Fibroblast of skin of left biceps (primary cell): ENCODE results near the gene SPEM2.
A peak's percentile ranks its signal among the peaks of the same experiment; 100 is the strongest.

ENCODE experiments used
- DNase-seq, 2 experiments: peaks; one replicate each; pipeline ENCODE4 v3.0.0-alpha.2; 2013; ENCODE audit warnings: low read depth in 2 of 2

Gene SPEM2

DNA sequence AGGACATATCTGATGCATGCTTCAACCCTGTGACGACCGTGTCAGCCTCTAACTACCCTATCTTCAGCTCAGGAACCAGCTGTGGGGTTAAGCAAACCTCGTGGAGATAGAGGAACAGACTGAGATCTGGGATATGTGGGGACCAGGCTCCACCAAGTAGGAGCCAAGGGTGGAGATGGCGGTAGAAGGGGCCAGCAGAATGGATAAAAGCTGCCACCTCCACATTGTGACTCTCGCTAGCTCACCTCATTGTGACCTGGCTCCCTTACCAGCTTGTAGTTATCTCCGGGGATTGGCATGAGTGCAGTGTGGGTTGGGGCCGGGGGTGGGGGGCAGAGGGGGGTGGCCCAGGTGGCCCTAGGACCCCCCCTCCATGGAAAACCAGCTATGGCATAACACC is at the start of gene SPEM2:
TSS of gene SPEM2 (plus strand) at position 301 of the 400 bp plus-strand sequence. CDS start at position 374, 73 bp downstream.
- no peak for DNase-seq

- no peak for DNase-seq
These were observed 46.3 kb upstream of the SPEM2 start for GRCh38 chr17:7379134-7379533.

DNA sequence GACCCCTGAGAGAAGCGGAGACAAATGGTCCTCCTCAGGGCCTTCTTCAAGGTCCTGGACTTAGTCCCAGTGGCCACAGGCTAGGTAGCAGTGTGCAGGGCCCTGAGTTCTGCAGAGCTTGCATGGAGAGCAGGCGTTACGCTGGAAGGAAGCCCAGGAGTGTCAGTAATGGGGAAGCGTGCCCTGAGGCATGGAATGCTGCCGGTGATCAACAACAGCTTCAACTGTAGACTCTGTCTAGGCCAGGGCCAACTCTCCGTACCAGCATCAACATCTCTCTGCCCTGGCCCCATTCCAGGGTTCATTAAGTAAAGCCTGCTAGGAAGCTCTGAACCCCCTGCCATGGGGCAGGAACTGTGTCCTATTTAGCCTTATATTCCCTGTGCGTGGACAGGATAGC is 45.1 kb upstream of the SPEM2 start:
- no peak for DNase-seq

DNA sequence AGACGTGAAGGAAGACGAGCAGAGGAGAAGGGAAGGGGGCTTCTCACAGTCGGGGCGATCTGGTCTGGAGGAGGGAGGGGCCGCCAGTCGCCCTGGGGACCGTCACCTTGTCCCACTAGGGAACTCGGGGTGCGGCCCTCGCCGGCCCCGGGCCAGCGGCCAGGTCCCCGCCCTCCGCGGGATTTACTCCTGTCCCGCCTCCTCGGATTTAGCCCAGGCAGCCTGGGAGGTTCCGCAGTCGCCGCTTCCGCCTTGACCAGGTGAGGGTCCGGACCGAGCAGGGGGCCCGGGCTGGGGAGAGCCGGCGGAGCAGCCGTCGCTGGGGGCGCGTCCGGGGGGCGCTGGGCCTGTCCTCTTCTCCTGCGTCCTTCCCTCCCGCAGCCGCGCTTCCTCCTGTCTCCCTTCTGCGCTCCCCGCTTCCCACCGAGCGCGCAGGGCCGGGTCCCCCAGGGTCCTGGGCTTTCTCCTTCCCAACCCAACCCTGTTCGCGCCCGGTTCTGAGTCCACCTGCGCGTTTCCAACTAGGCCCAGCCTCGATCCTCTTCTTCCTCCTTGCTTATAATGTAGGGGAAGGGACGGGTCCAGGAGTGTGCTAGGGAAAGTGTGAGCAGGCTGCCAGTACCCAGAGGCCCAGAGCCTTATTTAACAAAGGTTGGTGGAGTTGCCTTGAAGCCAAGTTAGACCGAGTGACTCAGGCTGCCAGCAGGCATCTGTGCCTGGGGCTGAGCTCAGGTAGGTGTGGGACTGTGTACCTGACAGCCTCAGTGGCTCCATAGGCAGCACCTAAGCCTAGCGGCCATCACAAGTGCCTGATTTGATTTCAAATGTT is 44.3 kb upstream of the SPEM2 start, which contains the start of gene TNK1:
TSS of gene TNK1 (plus strand) at position 235 of the 829 bp plus-strand sequence. CDS start 1,838 bp downstream, outside the sequence.
- no peak for DNase-seq

GRCh38 chr17:7382901-7383300 is 42.5 kb upstream of the SPEM2 start:
- DNase-seq: no peak

GRCh38 chr17:7383371-7383741 is 42.1 kb upstream of the SPEM2 start:
- DNase-seq: no peak

DNA sequence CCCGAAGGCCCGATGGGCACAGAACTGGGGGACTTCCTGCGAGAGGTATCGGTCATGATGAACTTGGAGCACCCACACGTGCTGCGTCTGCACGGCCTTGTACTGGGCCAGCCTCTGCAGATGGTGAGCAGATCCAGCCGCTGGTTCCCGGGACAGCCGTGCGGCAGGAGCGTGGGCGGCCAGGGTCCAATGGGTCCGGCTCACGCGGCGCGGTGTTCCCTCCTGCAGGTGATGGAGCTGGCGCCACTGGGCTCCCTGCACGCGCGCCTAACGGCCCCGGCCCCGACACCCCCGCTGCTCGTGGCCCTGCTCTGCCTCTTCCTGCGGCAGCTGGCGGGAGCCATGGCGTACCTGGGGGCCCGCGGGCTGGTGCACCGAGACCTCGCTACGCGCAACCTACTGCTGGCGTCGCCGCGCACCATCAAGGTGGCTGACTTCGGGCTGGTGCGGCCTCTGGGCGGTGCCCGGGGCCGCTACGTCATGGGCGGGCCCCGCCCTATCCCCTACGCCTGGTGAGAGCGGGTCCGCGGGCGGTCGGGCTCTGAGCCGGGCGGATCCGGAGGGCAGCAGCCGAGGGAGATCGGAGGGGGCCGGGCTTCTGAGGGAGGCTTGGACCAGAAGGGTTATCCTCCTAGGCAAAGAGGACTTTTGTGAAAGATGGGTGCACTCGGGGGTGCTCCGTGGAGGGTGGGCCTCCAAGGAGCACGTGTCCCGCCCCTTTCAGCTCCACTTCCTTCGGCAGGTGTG is 41.5 kb upstream of the SPEM2 start:
- no peak for DNase-seq

DNA sequence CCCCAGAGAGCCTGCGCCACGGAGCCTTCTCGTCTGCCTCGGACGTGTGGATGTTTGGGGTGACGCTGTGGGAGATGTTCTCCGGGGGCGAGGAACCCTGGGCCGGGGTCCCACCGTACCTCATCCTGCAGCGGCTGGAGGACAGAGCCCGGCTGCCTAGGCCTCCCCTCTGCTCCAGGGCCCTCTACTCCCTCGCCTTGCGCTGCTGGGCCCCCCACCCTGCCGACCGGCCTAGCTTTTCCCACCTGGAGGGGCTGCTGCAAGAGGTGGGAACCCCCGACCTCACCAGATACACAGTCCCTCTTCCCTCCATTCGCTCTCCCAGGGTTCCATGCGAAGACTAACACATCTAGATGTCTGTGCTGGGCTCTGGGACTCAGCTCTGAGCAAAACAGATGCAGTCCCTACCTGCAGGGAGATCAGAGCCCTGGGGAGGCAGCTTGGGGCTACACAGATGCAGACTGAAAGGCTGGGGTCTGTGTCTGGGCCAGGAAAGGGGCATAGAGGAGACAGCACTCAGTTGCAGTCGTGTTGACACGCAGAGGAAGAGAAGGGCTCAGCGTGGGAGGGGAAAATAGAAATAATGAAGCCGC is 40.8 kb upstream of the SPEM2 start:
- no peak for DNase-seq

- DNase-seq: no peak
These were observed 36.6 kb upstream of the SPEM2 start for GRCh38 chr17:7388856-7389255.

- no peak for DNase-seq
These were observed 35.2 kb upstream of the SPEM2 start for GRCh38 chr17:7389924-7390910.

DNA sequence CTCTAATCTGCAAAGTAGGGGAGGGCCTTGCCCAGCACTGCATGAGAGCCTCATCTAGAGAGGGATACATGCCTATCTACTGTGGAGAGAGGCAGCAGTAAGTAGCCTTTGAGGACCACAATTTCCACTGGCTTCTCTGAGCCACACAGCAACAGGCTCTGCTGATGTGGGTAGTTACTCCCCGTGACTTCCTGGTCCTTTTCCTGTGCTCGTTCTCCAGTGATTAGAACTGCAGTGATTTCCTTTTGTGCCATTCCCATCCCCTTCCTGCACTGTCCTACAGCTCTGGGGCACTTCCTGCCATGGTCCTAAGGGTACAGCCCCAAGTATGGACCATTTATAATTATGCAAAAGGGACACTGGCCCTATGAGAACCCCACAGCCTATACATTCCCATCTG is 34.1 kb upstream of the SPEM2 start:
- no peak for DNase-seq

DNA sequence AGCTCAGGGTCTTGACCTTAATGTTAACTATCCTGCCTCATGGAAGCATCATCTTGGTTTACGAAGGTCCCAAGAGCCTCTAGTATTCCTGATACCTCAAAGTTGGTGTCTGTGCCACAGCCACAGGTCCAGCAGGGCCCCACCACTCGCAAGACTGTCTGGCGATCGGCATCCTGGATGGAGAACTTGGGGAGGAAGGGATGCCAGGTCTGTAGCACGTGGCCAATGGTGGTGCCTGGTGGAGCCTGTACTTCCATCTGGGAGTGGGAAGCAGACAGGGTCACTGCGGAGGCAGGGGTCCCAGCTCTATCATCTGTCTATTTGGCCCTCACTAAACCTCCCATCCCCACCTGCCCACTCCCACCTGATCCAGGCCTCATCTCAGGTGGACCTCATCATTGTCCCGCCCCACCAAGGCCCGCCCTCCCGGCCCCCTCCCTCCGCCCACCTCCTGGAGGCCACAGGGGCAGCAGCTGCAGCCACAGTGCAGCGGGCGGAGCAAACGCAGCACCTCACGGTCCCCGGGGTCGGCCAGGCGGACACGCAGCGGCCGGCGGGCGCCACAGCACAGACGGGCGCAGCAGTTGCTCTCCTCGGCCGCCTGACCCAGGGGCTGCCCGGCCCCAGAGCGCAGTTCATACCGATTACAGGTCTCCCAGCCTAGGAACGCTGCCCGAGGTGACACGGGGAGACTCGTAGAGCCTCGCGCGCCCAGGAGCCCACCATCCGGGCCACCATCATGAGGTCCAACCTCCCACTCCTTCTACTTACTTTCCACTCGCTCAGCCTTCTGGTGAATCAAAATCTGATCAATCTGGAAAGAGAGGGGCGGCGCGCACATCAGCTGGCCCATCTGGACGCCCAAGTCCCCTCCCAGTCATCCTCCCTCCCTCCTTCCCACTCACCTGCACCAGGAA is 32.5 kb upstream of the SPEM2 start:
- no peak for DNase-seq

GRCh38 chr17:7393613-7394451 is 31.6 kb upstream of the SPEM2 start:
- no peak for DNase-seq

- DNase-seq: peak; percentile 40 to 52
These were observed 30.8 kb upstream of the SPEM2 start, which contains the start of gene PLSCR3 for GRCh38 chr17:7394452-7395191. Gene PLSCR3 (minus strand): TSS chr17:7394525. CDS start chr17:7394110, 415 bp downstream.

DNA sequence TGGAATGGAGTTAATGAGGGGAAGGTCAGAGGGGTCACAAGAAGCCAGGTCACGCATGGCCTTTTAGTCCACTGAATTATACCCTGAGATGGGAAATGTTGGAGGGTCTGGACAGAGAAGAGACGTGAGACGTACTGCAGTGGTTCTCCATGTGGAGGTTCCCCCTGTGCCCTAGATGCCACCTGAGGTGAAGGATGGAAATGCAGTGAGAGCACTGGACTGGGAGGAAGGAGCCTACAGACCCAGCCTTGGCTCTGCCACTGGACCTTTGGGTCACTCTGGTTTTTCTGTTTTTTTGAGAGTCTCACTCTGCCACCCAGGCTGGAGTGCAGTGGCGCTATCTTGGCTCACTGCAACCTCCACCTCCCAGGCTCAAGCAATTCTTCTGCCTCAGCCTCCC is 29.3 kb upstream of the SPEM2 start:
- DNase-seq: no peak

DNA sequence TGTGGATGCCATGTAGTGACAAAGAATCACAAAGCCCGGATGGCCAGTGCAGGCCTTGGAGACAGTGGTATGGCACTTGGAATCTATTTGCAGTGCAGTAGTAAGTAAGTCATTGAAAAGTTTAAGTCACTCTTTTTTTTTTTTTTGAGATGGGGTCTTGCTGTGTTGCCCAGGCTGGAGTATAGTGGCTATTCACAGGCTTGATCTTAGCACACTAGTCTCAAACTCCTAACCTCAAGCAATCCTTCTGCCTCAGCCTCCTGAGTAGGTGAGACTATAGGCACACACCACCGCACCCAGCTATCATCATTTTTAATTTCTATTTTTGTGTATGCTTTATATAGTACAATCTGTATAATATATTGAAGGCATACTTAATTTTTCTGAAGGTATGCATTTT is 26.8 kb upstream of the SPEM2 start:
- no peak for DNase-seq

DNA sequence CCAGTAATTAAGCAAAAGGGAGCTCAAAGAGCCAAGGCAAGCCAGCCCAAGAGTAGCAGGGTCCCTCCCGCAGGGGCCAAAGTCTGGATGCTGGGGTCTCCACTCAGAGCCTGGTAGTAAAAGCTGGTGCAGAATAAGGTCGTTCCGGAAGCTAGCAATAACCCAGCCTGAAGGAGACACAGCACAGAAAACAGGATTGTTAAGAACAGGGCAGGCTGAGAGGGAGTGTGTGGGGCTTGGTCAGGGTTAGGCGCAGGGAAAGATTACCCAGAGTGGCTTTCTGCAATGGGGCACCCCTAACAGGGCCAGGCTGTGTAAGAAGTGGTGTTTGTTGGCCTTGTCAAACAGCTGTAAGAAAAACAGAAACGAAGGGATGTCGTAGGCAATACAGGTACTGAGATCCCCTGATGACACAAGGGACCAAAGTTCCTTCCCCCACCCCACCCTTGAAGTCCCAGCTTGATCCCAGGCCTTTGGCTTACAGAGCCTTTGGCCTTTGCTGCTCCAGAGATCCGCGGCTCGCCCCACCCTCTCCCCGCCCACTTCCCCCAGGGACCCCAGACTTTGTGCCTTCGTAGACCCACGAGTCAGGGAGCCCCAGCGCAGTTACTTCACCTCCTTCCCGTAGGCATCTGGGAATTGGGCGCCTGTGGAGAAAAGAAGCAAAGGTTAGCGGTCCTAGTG is 22.2 kb upstream of the SPEM2 start:
- no peak for DNase-seq

DNA sequence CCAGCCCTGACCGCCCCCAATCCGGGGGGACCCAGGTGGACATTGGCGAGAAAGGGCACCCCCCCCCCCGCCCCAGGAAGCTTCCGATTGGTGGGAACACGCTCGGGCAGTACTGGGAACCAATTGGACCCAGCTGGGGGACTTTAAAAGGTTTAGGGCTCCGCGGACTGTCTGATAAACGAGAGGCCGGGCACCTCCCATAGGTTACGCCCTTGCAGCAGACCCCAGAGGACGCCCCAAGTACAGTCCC is 21.8 kb upstream of the SPEM2 start:
- DNase-seq: no peak
